SK-N-SH (cell line): ENCODE data around the gene ADGRA1. TPM values are rescaled to one million over a fixed set of nuclear protein-coding genes. Genes with fewer than 3 reads are reported as not detected.

Experiments used
- CTCF ChIA-PET: fragments of 300-600, 350-600 bp; formaldehyde crosslinking; extraction: SDS; loops from one replicate; lab custom pipeline; 2021; lab: Yijun Ruan, JAX
- POLR2A ChIA-PET: fragments of 350-600 bp; sonication (Branson Sonifier 250); formaldehyde crosslinking; extraction: SDS; loops from one replicate; lab custom pipeline; 2020; ENCODE audit warnings: antibody characterized with exemption, inconsistent platforms; lab: Yijun Ruan, JAX
- DNase-seq: peaks from one replicate; pipeline ENCODE4 v3.0.0; 2012
- H2AFZ ChIP-seq: fragments of 200-600 bp; sonication (generic); 2 replicates; pipeline ENCODE4 v1.8.1; 2016; ENCODE audit warnings: antibody characterized with exemption, mild to moderate bottlenecking, low read depth
- H3F3A ChIP-seq: fragments of 200-600 bp; sonication (generic); replicated peaks from 2 replicates; pipeline ENCODE3; 2016; ENCODE audit warnings: antibody characterized with exemption, mild to moderate bottlenecking; ENCODE audit not compliant: insufficient read depth
- H3K27ac ChIP-seq, 2 experiments: fragments of 200-500 bp in 1 of 2; fragments of 200-600 bp in 1 of 2; sonication (Bioruptor generic) in 1 of 2; sonication (generic), shearing (Covaris generic) in 1 of 2; 2 replicates each; pipeline versions ENCODE4 v1.5.1 to v1.6.1; 2014 to 2016; ENCODE audit warnings: low read depth in 2 of 2, inconsistent platforms in 1 of 2, low read length in 1 of 2, mild to moderate bottlenecking in 1 of 2, mixed read lengths in 1 of 2
- H3K27me3 ChIP-seq: fragments of 200-600 bp; sonication (generic), shearing (Covaris generic); 2 replicates; pipeline ENCODE4 v1.6.1; 2016; ENCODE audit warnings: mixed run types; ENCODE audit not compliant: insufficient read depth
- H3K36me3 ChIP-seq, 2 experiments: fragments of 200-500 bp in 1 of 2; fragments of 200-600 bp in 1 of 2; sonication (Bioruptor generic) in 1 of 2; sonication (generic) in 1 of 2; replicated peaks in 1 of 2; 2 replicates each; pipeline versions ENCODE3 to v1.5.1; 2014 to 2016; ENCODE audit warnings: low read length in 1 of 2, mild to moderate bottlenecking in 1 of 2; ENCODE audit not compliant: insufficient read depth in 2 of 2, control insufficient read depth in 1 of 2
- H3K4me1 ChIP-seq, 2 experiments: fragments of 200-500 bp in 1 of 2; fragments of 200-600 bp in 1 of 2; sonication (Bioruptor generic) in 1 of 2; sonication (generic), shearing (Covaris generic) in 1 of 2; 2 replicates each; pipeline versions ENCODE4 v1.5.1 to v1.6.1; 2014 to 2016; ENCODE audit warnings: low read depth in 1 of 2, low read length in 1 of 2, mixed run types in 1 of 2; ENCODE audit not compliant: insufficient read depth in 2 of 2, control insufficient read depth in 1 of 2
- H3K4me2 ChIP-seq: fragments of 200-600 bp; sonication (generic), shearing (Covaris generic); 2 replicates; pipeline ENCODE4 v1.6.1; 2017; ENCODE audit warnings: mixed run types
- H3K4me3 ChIP-seq, 2 experiments: fragments of 200-500 bp in 1 of 2; fragments of 200-600 bp in 1 of 2; sonication (Bioruptor generic) in 1 of 2; sonication (generic), shearing (Covaris generic) in 1 of 2; 2 replicates each; pipeline versions ENCODE4 v1.5.1 to v1.8.1; 2014 to 2016; ENCODE audit warnings: low read depth in 2 of 2, inconsistent platforms in 1 of 2, low read length in 1 of 2, mild to moderate bottlenecking in 1 of 2, mixed read lengths in 1 of 2, moderate library complexity in 1 of 2
- H3K79me2 ChIP-seq: fragments of 200-600 bp; sonication (generic); 2 replicates; pipeline ENCODE4 v1.8.1; 2017; ENCODE audit warnings: mild to moderate bottlenecking; ENCODE audit not compliant: insufficient read depth
- H3K9ac ChIP-seq: fragments of 200-600 bp; sonication (generic); 2 replicates; pipeline ENCODE4 v1.6.1; 2017; ENCODE audit warnings: mixed run types
- H3K9me2 ChIP-seq: fragments of 200-600 bp; sonication (generic); 2 replicates; pipeline ENCODE4 v1.6.1; 2017; ENCODE audit warnings: mixed run types
- H3K9me3 ChIP-seq: fragments of 200-600 bp; sonication (generic); 2 replicates; pipeline ENCODE4 v1.6.1; 2017; ENCODE audit warnings: mixed run types, mild to moderate bottlenecking, moderate library complexity
- H4K20me1 ChIP-seq: fragments of 200-600 bp; sonication (generic); 2 replicates; pipeline ENCODE4 v1.6.1; 2017; ENCODE audit warnings: mild to moderate bottlenecking, mixed run types; ENCODE audit not compliant: insufficient read depth
- CHD2 ChIP-seq: fragments of 150-350 bp; IDR thresholded peaks from 2 replicates; pipeline ENCODE4 v1.6.1; 2018; ENCODE audit warnings: low read length; ENCODE audit not compliant: partially characterized antibody
- ELF1 ChIP-seq: IDR thresholded peaks from 2 replicates; pipeline ENCODE4 v1.4.0; 2012
- MAX ChIP-seq: IDR thresholded peaks from 2 replicates; pipeline ENCODE4 v1.4.0; 2012; ENCODE audit warnings: low read depth
- NFIC ChIP-seq: IDR thresholded peaks from 2 replicates; pipeline ENCODE4 v1.4.0; 2012; ENCODE audit warnings: borderline replicate concordance
- POLR2AphosphoS5 ChIP-seq: IDR thresholded peaks from 2 replicates; pipeline ENCODE4 v1.6.1; 2012; ENCODE audit warnings: low read depth, low read length
- RAD21 ChIP-seq: IDR thresholded peaks from 2 replicates; pipeline ENCODE4 v1.6.1; 2012; ENCODE audit warnings: mild to moderate bottlenecking, low read length
- RCOR1 ChIP-seq: fragments of 150-350 bp; IDR thresholded peaks from 2 replicates; pipeline ENCODE4 v1.6.1; 2017; ENCODE audit warnings: antibody characterized with exemption, low read length
- REST ChIP-seq: IDR thresholded peaks from 2 replicates; pipeline ENCODE4 v1.6.1; 2012; ENCODE audit warnings: mild to moderate bottlenecking, low read depth, low read length, moderate library complexity
- RXRA ChIP-seq: IDR thresholded peaks from 2 replicates; pipeline ENCODE4 v1.4.0; 2012; ENCODE audit warnings: low read depth, mild to moderate bottlenecking, borderline replicate concordance
- SIN3A ChIP-seq: IDR thresholded peaks from 2 replicates; pipeline ENCODE4 v1.6.1; 2012; ENCODE audit warnings: low read depth, mild to moderate bottlenecking, low read length, moderate library complexity, borderline replicate concordance
- SMC3 ChIP-seq: IDR thresholded peaks from 2 replicates; pipeline ENCODE4 v1.6.1; 2012; ENCODE audit warnings: low read depth, low read length, improper control_type of control experiment
- TAF1 ChIP-seq: IDR thresholded peaks from 2 replicates; pipeline ENCODE4 v1.6.1; 2012; ENCODE audit warnings: low read depth, mild to moderate bottlenecking, low read length, moderate library complexity, borderline replicate concordance
- TCF12 ChIP-seq: IDR thresholded peaks from 2 replicates; pipeline ENCODE4 v1.4.0; 2012
- TEAD4 ChIP-seq: IDR thresholded peaks from 2 replicates; pipeline ENCODE4 v1.4.0; 2012; ENCODE audit warnings: mild to moderate bottlenecking, borderline replicate concordance; ENCODE audit not compliant: insufficient read depth
- USF2 ChIP-seq: fragments of 150-350 bp; IDR thresholded peaks from 2 replicates; pipeline ENCODE4 v1.6.1; 2017; ENCODE audit warnings: antibody characterized with exemption, low read length, low read depth, borderline replicate concordance
- YY1 ChIP-seq: IDR thresholded peaks from 2 replicates; pipeline ENCODE4 v1.4.0; 2012; ENCODE audit warnings: low read depth, mild to moderate bottlenecking
- WGBS: methylation state at CpG from one replicate; pipeline ENCODE4 v1.1.6; 2017; ENCODE audit warnings: low lambda C conversion rate; 5-methylcytosine and 5-hydroxymethylcytosine counted together
- polyA plus RNA-seq, 3 experiments: library from polyadenylated mRNA; depleted of rRNA; stranded (reverse); fragments of >200 nt; gene quantifications; 2 replicates each; pipeline ENCODE4 v1.2.3, GENCODE V29; 2012
- TF ChIP-seq, protein P1 (sequence below): IDR thresholded peaks from 2 replicates; pipeline ENCODE4 v1.4.0; 2012; ENCODE audit warnings: low read depth, borderline replicate concordance
- TF ChIP-seq, protein P2 (sequence below): IDR thresholded peaks from 2 replicates; pipeline ENCODE4 v1.4.0; 2012; ENCODE audit warnings: low read depth, borderline replicate concordance
- TF ChIP-seq, protein P3 (sequence below): fragments of 150-350 bp; IDR thresholded peaks from 2 replicates; pipeline ENCODE4 v1.6.1; 2016; ENCODE audit warnings: mild to moderate bottlenecking, low read depth, low read length
- TF ChIP-seq, protein P4 (sequence below): fragments of 200-600 bp; sonication (generic); IDR thresholded peaks from 2 replicates; pipeline ENCODE4 v1.6.1; 2017; ENCODE audit warnings: antibody characterized with exemption, mild to moderate bottlenecking, moderate library complexity

The ADGRA1 gene
- polyA plus RNA-seq, 1 of the 3 experiments (the other 2 are of a cell fraction): not detected

- no peak for TF ChIP-seq TAF1
- no peak for TF ChIP-seq SMC3
- no peak for TF ChIP-seq ELF1
- TF ChIP-seq CHD2: no peak
Measured at GRCh38 chr10:133056651-133057178, 31.0 kb upstream of the ADGRA1 start (continued).

- POLR2A ChIA-PET: no interaction called here
- Histone ChIP-seq H3K79me2 (no peaks in the 10 kb centered on the region), H3K9me3 (no peaks in the 10 kb centered on the region), H4K20me1 (no peaks in the 10 kb centered on the region), H2AFZ (no peak overlapping the region), H3K4me1 (no peaks in the 10 kb centered on the region), H3K9ac (no peak overlapping the region), H3K9me2 (no peaks in the 10 kb centered on the region), H3F3A (no peaks in the 10 kb centered on the region), H3K27me3 (no peaks in the 10 kb centered on the region), H3K36me3 (no peaks in the 10 kb centered on the region), H3K4me2 (no peak overlapping the region), H3K4me3 (no peak overlapping the region), H3K27ac (no peak overlapping the region)
- DNase-seq: no peak
- CTCF ChIA-PET: no interaction called here
- 24% methylated on average over 13 of the region's 13 CpGs for WGBS
- TF ChIP-seq RAD21: no peak
- TF ChIP-seq SIN3A: no peak
- no peak for TF ChIP-seq RCOR1
- no peak for TF ChIP-seq MAX
- TF ChIP-seq, protein P1, sequence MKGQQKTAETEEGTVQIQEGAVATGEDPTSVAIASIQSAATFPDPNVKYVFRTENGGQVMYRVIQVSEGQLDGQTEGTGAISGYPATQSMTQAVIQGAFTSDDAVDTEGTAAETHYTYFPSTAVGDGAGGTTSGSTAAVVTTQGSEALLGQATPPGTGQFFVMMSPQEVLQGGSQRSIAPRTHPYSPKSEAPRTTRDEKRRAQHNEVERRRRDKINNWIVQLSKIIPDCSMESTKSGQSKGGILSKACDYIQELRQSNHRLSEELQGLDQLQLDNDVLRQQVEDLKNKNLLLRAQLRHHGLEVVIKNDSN: no peak
- TF ChIP-seq RXRA: no peak
- no peak for TF ChIP-seq REST
- no peak for TF ChIP-seq NFIC
- TF ChIP-seq TEAD4: no peak
- no peak for TF ChIP-seq TCF12
- TF ChIP-seq, protein P2, sequence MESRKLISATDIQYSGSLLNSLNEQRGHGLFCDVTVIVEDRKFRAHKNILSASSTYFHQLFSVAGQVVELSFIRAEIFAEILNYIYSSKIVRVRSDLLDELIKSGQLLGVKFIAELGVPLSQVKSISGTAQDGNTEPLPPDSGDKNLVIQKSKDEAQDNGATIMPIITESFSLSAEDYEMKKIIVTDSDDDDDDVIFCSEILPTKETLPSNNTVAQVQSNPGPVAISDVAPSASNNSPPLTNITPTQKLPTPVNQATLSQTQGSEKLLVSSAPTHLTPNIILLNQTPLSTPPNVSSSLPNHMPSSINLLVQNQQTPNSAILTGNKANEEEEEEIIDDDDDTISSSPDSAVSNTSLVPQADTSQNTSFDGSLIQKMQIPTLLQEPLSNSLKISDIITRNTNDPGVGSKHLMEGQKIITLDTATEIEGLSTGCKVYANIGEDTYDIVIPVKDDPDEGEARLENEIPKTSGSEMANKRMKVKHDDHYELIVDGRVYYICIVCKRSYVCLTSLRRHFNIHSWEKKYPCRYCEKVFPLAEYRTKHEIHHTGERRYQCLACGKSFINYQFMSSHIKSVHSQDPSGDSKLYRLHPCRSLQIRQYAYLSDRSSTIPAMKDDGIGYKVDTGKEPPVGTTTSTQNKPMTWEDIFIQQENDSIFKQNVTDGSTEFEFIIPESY: no peak
- TF ChIP-seq, protein P3, sequence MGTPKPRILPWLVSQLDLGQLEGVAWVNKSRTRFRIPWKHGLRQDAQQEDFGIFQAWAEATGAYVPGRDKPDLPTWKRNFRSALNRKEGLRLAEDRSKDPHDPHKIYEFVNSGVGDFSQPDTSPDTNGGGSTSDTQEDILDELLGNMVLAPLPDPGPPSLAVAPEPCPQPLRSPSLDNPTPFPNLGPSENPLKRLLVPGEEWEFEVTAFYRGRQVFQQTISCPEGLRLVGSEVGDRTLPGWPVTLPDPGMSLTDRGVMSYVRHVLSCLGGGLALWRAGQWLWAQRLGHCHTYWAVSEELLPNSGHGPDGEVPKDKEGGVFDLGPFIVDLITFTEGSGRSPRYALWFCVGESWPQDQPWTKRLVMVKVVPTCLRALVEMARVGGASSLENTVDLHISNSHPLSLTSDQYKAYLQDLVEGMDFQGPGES: no peak
- TF ChIP-seq, protein P4, sequence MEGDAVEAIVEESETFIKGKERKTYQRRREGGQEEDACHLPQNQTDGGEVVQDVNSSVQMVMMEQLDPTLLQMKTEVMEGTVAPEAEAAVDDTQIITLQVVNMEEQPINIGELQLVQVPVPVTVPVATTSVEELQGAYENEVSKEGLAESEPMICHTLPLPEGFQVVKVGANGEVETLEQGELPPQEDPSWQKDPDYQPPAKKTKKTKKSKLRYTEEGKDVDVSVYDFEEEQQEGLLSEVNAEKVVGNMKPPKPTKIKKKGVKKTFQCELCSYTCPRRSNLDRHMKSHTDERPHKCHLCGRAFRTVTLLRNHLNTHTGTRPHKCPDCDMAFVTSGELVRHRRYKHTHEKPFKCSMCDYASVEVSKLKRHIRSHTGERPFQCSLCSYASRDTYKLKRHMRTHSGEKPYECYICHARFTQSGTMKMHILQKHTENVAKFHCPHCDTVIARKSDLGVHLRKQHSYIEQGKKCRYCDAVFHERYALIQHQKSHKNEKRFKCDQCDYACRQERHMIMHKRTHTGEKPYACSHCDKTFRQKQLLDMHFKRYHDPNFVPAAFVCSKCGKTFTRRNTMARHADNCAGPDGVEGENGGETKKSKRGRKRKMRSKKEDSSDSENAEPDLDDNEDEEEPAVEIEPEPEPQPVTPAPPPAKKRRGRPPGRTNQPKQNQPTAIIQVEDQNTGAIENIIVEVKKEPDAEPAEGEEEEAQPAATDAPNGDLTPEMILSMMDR: no peak
- TF ChIP-seq POLR2AphosphoS5: no peak
- TF ChIP-seq YY1: no peak
- no peak for TF ChIP-seq USF2
Measured at GRCh38 chr10:133058331-133059092, 29.2 kb upstream of the ADGRA1 start.
